H1 (cell line): ENCODE data around the gene LSM5. TPM values are rescaled to one million over a fixed set of nuclear protein-coding genes. Genes with fewer than 3 reads are reported as not detected.

Experiments used
- CTCF ChIA-PET: fragments of 300-600 bp; sonication (Branson Sonifier 250); formaldehyde crosslinking; loops from one replicate; lab custom pipeline; 2021; ENCODE audit not compliant: partially characterized antibody; lab: Charles Lee
- POLR2A ChIA-PET: fragments of 300-600 bp; sonication (Branson Sonifier 250); formaldehyde crosslinking; loops from one replicate; lab custom pipeline; 2021; ENCODE audit warnings: inconsistent platforms; ENCODE audit not compliant: partially characterized antibody; lab: Charles Lee
- DNase-seq, 2 experiments: peaks; one replicate each; pipeline versions ENCODE4 v3.0.0 to v3.0.0-alpha.2; 2010 to 2022; ENCODE audit warnings: low spot score in 2 of 2, low read depth in 1 of 2, mixed read lengths in 1 of 2
- FAIRE-seq: peaks from 2 replicates; lab custom pipeline; 2011; peaks lifted over from hg19 to GRCh38; lab: Jason Lieb, UNC
- H2AFZ ChIP-seq: 2 replicates; pipeline ENCODE4 v1.8.1; 2012; ENCODE audit warnings: low read length, inconsistent platforms
- H2AK5ac ChIP-seq: 2 replicates; pipeline ENCODE4 v1.6.1; 2013; ENCODE audit warnings: low read depth, low read length
- H2BK120ac ChIP-seq: replicated peaks from 2 replicates; pipeline ENCODE3; 2013; ENCODE audit warnings: low read depth, low read length, inconsistent platforms
- H2BK12ac ChIP-seq: 2 replicates; pipeline ENCODE4 v1.6.1; 2013; ENCODE audit warnings: low read depth, low read length
- H2BK15ac ChIP-seq: 2 replicates; pipeline ENCODE4 v1.6.1; 2013; ENCODE audit warnings: low read length
- H2BK20ac ChIP-seq: 2 replicates; pipeline ENCODE4 v1.6.1; 2013; ENCODE audit warnings: low read length
- H2BK5ac ChIP-seq: 2 replicates; pipeline ENCODE4 v1.6.1; 2013; ENCODE audit warnings: low read depth, low read length
- H3K14ac ChIP-seq: 2 replicates; pipeline ENCODE4 v1.6.1; 2013; ENCODE audit warnings: inconsistent platforms; ENCODE audit not compliant: insufficient read length
- H3K18ac ChIP-seq: 2 replicates; pipeline ENCODE4 v1.6.1; 2013; ENCODE audit warnings: low read length; ENCODE audit errors: extremely low read depth
- H3K23ac ChIP-seq: 2 replicates; pipeline ENCODE4 v1.6.1; 2013; ENCODE audit warnings: inconsistent platforms; ENCODE audit not compliant: insufficient read length
- H3K23me2 ChIP-seq: 2 replicates; pipeline ENCODE4 v1.6.1; 2013; ENCODE audit warnings: low read depth, low read length
- H3K27ac ChIP-seq: 2 replicates; pipeline ENCODE4 v1.6.1; 2011; ENCODE audit warnings: low read depth, low read length, inconsistent platforms
- H3K27me3 ChIP-seq, 4 experiments: replicated peaks in 1 of 4; 1 replicate in 1 of 4; 2 replicates in 3 of 4; pipeline versions ENCODE4 v1.6.1 to v1.8.1; 2011 to 2013; ENCODE audit warnings: low read length in 3 of 4, mild to moderate bottlenecking in 3 of 4, inconsistent platforms in 2 of 4, mixed read lengths in 2 of 4, moderate library complexity in 1 of 4; ENCODE audit not compliant: control insufficient read depth in 3 of 4, insufficient read depth in 3 of 4; ENCODE audit errors: extremely low read depth in 1 of 4
- H3K36me3 ChIP-seq, 4 experiments: 2 replicates each; pipeline versions ENCODE4 v1.6.1 to v1.8.1; 2011 to 2013; ENCODE audit warnings: mild to moderate bottlenecking in 4 of 4, low read length in 3 of 4, moderate library complexity in 2 of 4, control low read depth in 1 of 4, inconsistent platforms in 1 of 4; ENCODE audit not compliant: insufficient read depth in 4 of 4, control insufficient read depth in 2 of 4
- H3K4ac ChIP-seq: replicated peaks from 2 replicates; pipeline ENCODE3; 2013; ENCODE audit warnings: low read length, low read depth, mixed read lengths, inconsistent platforms; ENCODE audit not compliant: insufficient read length
- H3K4me1 ChIP-seq, 4 experiments: replicated peaks in 1 of 4; 1 replicate in 1 of 4; 2 replicates in 3 of 4; pipeline versions ENCODE4 v1.6.1 to v1.8.1; 2011 to 2013; ENCODE audit warnings: low read length in 3 of 4, inconsistent platforms in 2 of 4, mixed read lengths in 1 of 4; ENCODE audit not compliant: insufficient read depth in 4 of 4, control insufficient read depth in 3 of 4
- H3K4me2 ChIP-seq, 2 experiments: 2 replicates each; pipeline versions ENCODE4 v1.6.1 to v1.8.1; 2011 to 2013; ENCODE audit warnings: low read depth in 2 of 2, low read length in 2 of 2, control low read depth in 1 of 2, inconsistent platforms in 1 of 2, mild to moderate bottlenecking in 1 of 2; ENCODE audit not compliant: insufficient read depth in 1 of 2
- H3K4me3 ChIP-seq, 4 experiments: fragments of 200-600, 300-600 bp in 1 of 4; sonication (generic), shearing (Covaris generic), sonication (Bioruptor Twin) in 1 of 4; 2 replicates each; pipeline versions ENCODE4 v1.5.1 to v1.8.1; 2011 to 2016; ENCODE audit warnings: low read length in 4 of 4, low read depth in 3 of 4, control low read depth in 2 of 4, inconsistent platforms in 2 of 4, mild to moderate bottlenecking in 2 of 4, mixed read lengths in 1 of 4, moderate library complexity in 1 of 4; ENCODE audit not compliant: insufficient read depth in 2 of 4; ENCODE audit errors: extremely low read depth in 1 of 4
- H3K56ac ChIP-seq: replicated peaks from 2 replicates; pipeline ENCODE3; 2013; ENCODE audit warnings: low read depth, mild to moderate bottlenecking, mixed read lengths, low read length, inconsistent platforms; ENCODE audit not compliant: insufficient read length
- H3K79me1 ChIP-seq: 2 replicates; pipeline ENCODE4 v1.6.1; 2013; ENCODE audit warnings: low read depth, low read length, control low read depth
- H3K79me2 ChIP-seq, 2 experiments: 2 replicates each; pipeline versions ENCODE4 v1.6.1 to v1.8.1; 2012 to 2013; ENCODE audit warnings: low read length in 2 of 2, mild to moderate bottlenecking in 2 of 2, inconsistent platforms in 1 of 2; ENCODE audit not compliant: insufficient read depth in 2 of 2, control insufficient read depth in 1 of 2
- H3K9ac ChIP-seq, 4 experiments: replicated peaks in 1 of 4; 1 replicate in 1 of 4; 2 replicates in 3 of 4; pipeline versions ENCODE4 v1.6.1 to v1.8.1; 2011 to 2013; ENCODE audit warnings: low read depth in 3 of 4, low read length in 3 of 4, control low read depth in 2 of 4, mild to moderate bottlenecking in 2 of 4, moderate library complexity in 2 of 4, inconsistent platforms in 1 of 4; ENCODE audit errors: extremely low read depth in 1 of 4
- H3K9me3 ChIP-seq, 2 experiments: 2 replicates each; pipeline versions ENCODE4 v1.6.1 to v1.8.1; 2012 to 2013; ENCODE audit warnings: mild to moderate bottlenecking in 2 of 2, moderate library complexity in 2 of 2, control low read depth in 1 of 2, inconsistent platforms in 1 of 2, low read depth in 1 of 2, low read length in 1 of 2, mixed read lengths in 1 of 2; ENCODE audit not compliant: insufficient read depth in 2 of 2
- H4K20me1 ChIP-seq, 2 experiments: replicated peaks in 1 of 2; 2 replicates each; pipeline versions ENCODE3 to v1.8.1; 2011 to 2013; ENCODE audit warnings: inconsistent platforms in 2 of 2, low read length in 2 of 2, mild to moderate bottlenecking in 1 of 2; ENCODE audit not compliant: insufficient read depth in 2 of 2, control insufficient read depth in 1 of 2
- H4K5ac ChIP-seq: 2 replicates; pipeline ENCODE4 v1.6.1; 2013; ENCODE audit warnings: low read length, low read depth, mixed read lengths, inconsistent platforms; ENCODE audit not compliant: insufficient read length
- H4K8ac ChIP-seq: 2 replicates; pipeline ENCODE4 v1.8.0; 2013; ENCODE audit warnings: mild to moderate bottlenecking, moderate library complexity, low read length, inconsistent platforms; ENCODE audit not compliant: insufficient read depth; ENCODE audit errors: extremely low read depth
- H4K91ac ChIP-seq: replicated peaks from 2 replicates; pipeline ENCODE3; 2013; ENCODE audit warnings: low read length, mixed read lengths, inconsistent platforms; ENCODE audit not compliant: insufficient read length
- FOSL1 ChIP-seq: IDR thresholded peaks from 2 replicates; pipeline ENCODE4 v1.6.1; 2011; ENCODE audit warnings: mild to moderate bottlenecking, low read depth, low read length, moderate library complexity; ENCODE audit not compliant: insufficient read depth
- PHF8 ChIP-seq: fragments of 200-600 bp; sonication (generic); conservative IDR thresholded peaks from 2 replicates; pipeline ENCODE4 v1.7.1; 2012; ENCODE audit warnings: low read depth, mild to moderate bottlenecking, inconsistent platforms, low read length, moderate library complexity
- POLR2A ChIP-seq, 2 experiments: IDR thresholded peaks; 1 replicate in 1 of 2; 2 replicates in 1 of 2; pipeline ENCODE4 v1.6.1; 2011; ENCODE audit warnings: low read depth in 2 of 2, low read length in 2 of 2, mild to moderate bottlenecking in 2 of 2; ENCODE audit errors: control extremely low read depth in 1 of 2
- WGBS, 2 experiments: shearing (Covaris generic) in 1 of 2; methylation state at CpG; one replicate each; pipeline versions ENCODE4 v1.1.6 to v1.1.7; 2013 to 2015; ENCODE audit warnings: low lambda C conversion rate in 2 of 2, mixed read lengths in 2 of 2, inconsistent platforms in 1 of 2, low coverage in 1 of 2, missing lambda C conversion rate in 1 of 2; ENCODE audit not compliant: insufficient replicate concordance in 2 of 2, insufficient coverage in 1 of 2, insufficient read length in 1 of 2; ENCODE audit errors: extremely low coverage in 1 of 2, missing lambda C conversion rate in 1 of 2; 5-methylcytosine and 5-hydroxymethylcytosine counted together
- polyA plus RNA-seq, 7 experiments: library from polyadenylated mRNA; depleted of rRNA in 3 of 7; stranded (reverse) in 5 of 7; unstranded in 2 of 7; fragments of >200 nt in 5 of 7; fragments of 200-250 nt in 2 of 7; gene quantifications; 1 replicate in 5 of 7; 2 replicates in 1 of 7; 4 replicates in 1 of 7; pipeline versions ENCODE4 v1.2.1 to v1.2.3, GENCODE V29; 2011 to 2013; ENCODE audit warnings: missing spikeins in 2 of 7, mixed read lengths in 2 of 7
- total RNA-seq: library from RNA; stranded (reverse); fragmentation: NEBNext Ultra II Directional; extraction: Animal tissue kit (Norgen Biotek cat#: 25700); gene quantifications from 2 replicates; pipeline ENCODE4 v1.2.1, GENCODE V29; 2021
- TF ChIP-seq, protein P1 (sequence below), 3 experiments: IDR thresholded peaks; 1 replicate in 2 of 3; 2 replicates in 1 of 3; pipeline versions ENCODE4 v1.5.1 to v1.6.1; 2011; ENCODE audit warnings: low read length in 3 of 3, mild to moderate bottlenecking in 3 of 3, inconsistent platforms in 2 of 3, low read depth in 1 of 3, moderate library complexity in 1 of 3; ENCODE audit not compliant: insufficient read depth in 1 of 3; ENCODE audit errors: control extremely low read depth in 1 of 3

The LSM5 gene
- total and polyA plus RNA-seq, 2 of the 8 experiments (the other 6 are each of a cell fraction or from before 2014, with no cell fraction given): 58.9 to 103 TPM

DNA sequence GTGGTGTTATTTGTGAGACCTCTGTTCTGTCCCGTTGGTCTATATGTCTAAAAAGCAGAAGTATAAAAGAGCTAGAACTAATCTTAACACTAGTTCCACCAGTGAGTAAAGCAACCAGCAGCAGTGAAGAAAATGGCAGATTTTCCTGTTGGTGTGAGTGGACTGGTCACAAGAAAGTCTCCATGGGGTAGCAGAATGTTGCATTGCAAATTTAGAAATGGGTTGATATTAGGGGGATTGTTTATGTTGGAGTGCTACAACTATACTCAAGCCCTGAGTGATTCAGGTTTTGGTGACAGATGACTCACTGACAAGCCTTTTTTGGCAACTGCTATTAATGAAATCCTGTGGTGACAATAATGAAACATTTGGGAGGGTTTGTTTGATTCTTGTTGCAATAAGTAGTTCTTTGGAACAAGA is 10.8 kb upstream of the LSM5 start:
- Histone ChIP-seq H3K56ac (no peak overlapping the region), H3K79me2 (peaks cover 19 to 94% of the 10 kb centered on the region in 2 experiments)

More for the DNA sequence above, 10.8 kb upstream of the LSM5 start:
- Histone ChIP-seq H2BK15ac (no peak overlapping the region), H4K8ac (no peak overlapping the region), H3K4ac (no peak overlapping the region), H3K4me1 (peaks cover 0 to 8% (median 1%) of the 10 kb centered on the region in 4 experiments; a peak in 2 of 7 replicates), H3K4me3 (no peak overlapping the region), H3K18ac (no peak overlapping the region), H2BK5ac (no peak overlapping the region), H3K27ac (no peak overlapping the region), H2AFZ (no peak overlapping the region), H3K23me2 (no peaks in the 10 kb centered on the region), H2BK120ac (no peak overlapping the region), H2BK20ac (no peak overlapping the region), H4K5ac (no peak overlapping the region), H3K9ac (no peak overlapping the region), H2BK12ac (no peak overlapping the region), H2AK5ac (no peak overlapping the region), H3K14ac (no peak overlapping the region), H3K4me2 (no peak overlapping the region), H3K36me3 (peaks cover 0 to 4% (median 0%) of the 10 kb centered on the region in 4 experiments; a peak in 1 of 8 replicates), H3K9me3 (no peaks in the 10 kb centered on the region), H3K27me3 (peaks cover 0 to 1% (median 0%) of the 10 kb centered on the region in 4 experiments; a peak in 1 of 7 replicates), H4K20me1 (peaks cover 7 to 9% of the 10 kb centered on the region in 2 experiments), H4K91ac (no peak overlapping the region), H3K23ac (no peak overlapping the region), H3K79me1 (no peaks in the 10 kb centered on the region)
- no peak for TF ChIP-seq FOSL1
- TF ChIP-seq, protein P1, sequence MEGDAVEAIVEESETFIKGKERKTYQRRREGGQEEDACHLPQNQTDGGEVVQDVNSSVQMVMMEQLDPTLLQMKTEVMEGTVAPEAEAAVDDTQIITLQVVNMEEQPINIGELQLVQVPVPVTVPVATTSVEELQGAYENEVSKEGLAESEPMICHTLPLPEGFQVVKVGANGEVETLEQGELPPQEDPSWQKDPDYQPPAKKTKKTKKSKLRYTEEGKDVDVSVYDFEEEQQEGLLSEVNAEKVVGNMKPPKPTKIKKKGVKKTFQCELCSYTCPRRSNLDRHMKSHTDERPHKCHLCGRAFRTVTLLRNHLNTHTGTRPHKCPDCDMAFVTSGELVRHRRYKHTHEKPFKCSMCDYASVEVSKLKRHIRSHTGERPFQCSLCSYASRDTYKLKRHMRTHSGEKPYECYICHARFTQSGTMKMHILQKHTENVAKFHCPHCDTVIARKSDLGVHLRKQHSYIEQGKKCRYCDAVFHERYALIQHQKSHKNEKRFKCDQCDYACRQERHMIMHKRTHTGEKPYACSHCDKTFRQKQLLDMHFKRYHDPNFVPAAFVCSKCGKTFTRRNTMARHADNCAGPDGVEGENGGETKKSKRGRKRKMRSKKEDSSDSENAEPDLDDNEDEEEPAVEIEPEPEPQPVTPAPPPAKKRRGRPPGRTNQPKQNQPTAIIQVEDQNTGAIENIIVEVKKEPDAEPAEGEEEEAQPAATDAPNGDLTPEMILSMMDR (IDR thresholded peaks at IDR 0.05; ENCODE audit: control extremely low read depth in 1 of 3, insufficient read depth in 1 of 3, low read depth in 1 of 3, low read length in 3 of 3): peak in 1 of 3 experiments; percentile 1; a peak in 1 of 4 replicates
- no peak for TF ChIP-seq POLR2A (IDR thresholded peaks at IDR 0.05; ENCODE audit: control extremely low read depth in 1 of 2, low read depth in 2 of 2, low read length in 2 of 2)
- no peak for TF ChIP-seq PHF8
- ChIA-PET POLR2A (interaction anchor here (1.0 kb wide), 2 partner anchors 28 to 31 kb away, joined by 3 read pairs; no protein-coding TSS in a partner anchor), CTCF (interaction anchor here (0.6 to 0.7 kb wide), 2 partner anchors 101 to 573 kb away, joined by 3 read pairs; no protein-coding TSS in a partner anchor)
- WGBS, 2 experiments: 79% methylated on average over 1 of the region's 1 CpG; no CpG with 5 or more reads in 1 of the 2 experiments
- no peak for DNase-seq
- FAIRE-seq: no peak
